Panc1 (cell line): Measurements from ENCODE around the gene NT5C1B. TPM values are rescaled to one million over a fixed set of nuclear protein-coding genes. Genes with fewer than 3 reads are reported as not detected.

Experiments used
- ATAC-seq: fragments of 200-7000 bp; cut with Tn5 transposase; 2 replicates; pipeline ENCODE4 v1.9.1; 2020; ENCODE audit warnings: mild to moderate bottlenecking, moderate library complexity
- BruUV-seq: library from RNA; stranded (reverse); fragments of 400-500 nt; replicated peaks from 2 replicates; lab custom pipeline; 2021; lab: Mats Ljungman, UMichigan
- CTCF ChIA-PET: fragments of 300-600 bp; sonication (Branson Sonifier 250); formaldehyde crosslinking; loops from one replicate; lab custom pipeline; 2022; ENCODE audit warnings: antibody characterized with exemption; lab: Charles Lee
- POLR2A ChIA-PET: fragments of 300-600 bp; sonication (Branson Sonifier 250); formaldehyde crosslinking; loops from one replicate; lab custom pipeline; 2022; ENCODE audit warnings: antibody characterized with exemption; lab: Charles Lee
- DNase-seq: peaks from one replicate; pipeline ENCODE4 v3.0.0-alpha.2; 2010; ENCODE audit warnings: low read depth, low spot score
- H3K27ac ChIP-seq: 2 replicates; pipeline ENCODE4 v1.5.1; 2011; ENCODE audit warnings: mild to moderate bottlenecking, low read length, inconsistent platforms
- H3K27me3 ChIP-seq: fragments of 200-500 bp; sonication (Bioruptor generic); 2 replicates; pipeline ENCODE4 v1.6.0; 2014; ENCODE audit warnings: low read length, inconsistent platforms; ENCODE audit not compliant: control insufficient read depth, insufficient read depth
- H3K36me3 ChIP-seq: fragments of 200-500 bp; sonication (Bioruptor generic); 2 replicates; pipeline ENCODE4 v1.5.1; 2014; ENCODE audit warnings: inconsistent platforms, mild to moderate bottlenecking, low read length, moderate library complexity; ENCODE audit not compliant: control insufficient read depth, insufficient read depth
- H3K4me1 ChIP-seq: 2 replicates; pipeline ENCODE4 v1.5.1; 2011; ENCODE audit warnings: inconsistent platforms, mild to moderate bottlenecking, low read length, moderate library complexity; ENCODE audit not compliant: control insufficient read depth, insufficient read depth
- H3K4me3 ChIP-seq, 2 experiments: 2 replicates each; pipeline ENCODE4 v1.5.1; 2011 to 2012; ENCODE audit warnings: low read depth in 2 of 2, low read length in 2 of 2, mild to moderate bottlenecking in 2 of 2, inconsistent platforms in 1 of 2, moderate library complexity in 1 of 2
- H3K9me3 ChIP-seq: fragments of 200-500 bp; sonication (Bioruptor generic); 2 replicates; pipeline ENCODE4 v1.5.1; 2014; ENCODE audit warnings: low read depth, mild to moderate bottlenecking, inconsistent platforms, low read length, moderate library complexity; ENCODE audit not compliant: control insufficient read depth, insufficient read depth
- CTCF ChIP-seq: fragments of 450-650 bp; IDR thresholded peaks from 2 replicates; pipeline ENCODE4 v1.5.1; 2017; ENCODE audit warnings: mild to moderate bottlenecking
- POLR2AphosphoS5 ChIP-seq: IDR thresholded peaks from 2 replicates; pipeline ENCODE4 v1.6.1; 2012; ENCODE audit warnings: mild to moderate bottlenecking, low read depth, low read length, moderate library complexity
- REST ChIP-seq, 2 experiments: IDR thresholded peaks; 2 replicates each; pipeline ENCODE4 v1.6.1; 2011 to 2012; ENCODE audit warnings: low read depth in 2 of 2, control low read depth in 1 of 2, low read length in 1 of 2, mild to moderate bottlenecking in 1 of 2, moderate library complexity in 1 of 2; ENCODE audit not compliant: insufficient read depth in 1 of 2
- SIN3A ChIP-seq: IDR thresholded peaks from 2 replicates; pipeline ENCODE4 v1.6.1; 2012; ENCODE audit warnings: low read depth, mild to moderate bottlenecking, low read length, moderate library complexity, borderline replicate concordance; ENCODE audit not compliant: insufficient read depth
- TCF7L2 ChIP-seq: IDR thresholded peaks from 2 replicates; pipeline ENCODE4 v1.6.1; 2011; ENCODE audit warnings: mild to moderate bottlenecking, low read depth, low read length, inconsistent platforms
- in situ Hi-C: cut with HindIII; loops from 2 replicates; pipeline ENCODE4 v1.10.0; 2016; ENCODE audit warnings: low sequenced_read_pairs, low pct_unique_long_range_greater_than_20kb
- intact Hi-C: fragments of 100-400 bp; cut with micrococcal nuclease; formaldehyde crosslinking; loops from one replicate; pipeline ENCODE4 v1.10.0; 2022; ENCODE audit not compliant: unreplicated experiment
- total RNA-seq: library from RNA; stranded (reverse); gene quantifications from one replicate; pipeline ENCODE4 v1.2.1, GENCODE V29; 2021; ENCODE audit not compliant: unreplicated experiment

Gene NT5C1B
- total RNA-seq, 1 experiment from 2014 or later, result not detected

GRCh38 chr2:18611184-18611583, 21.8 kb upstream of the NT5C1B start:
- POLR2A ChIA-PET, result no interaction called here
- in situ Hi-C loops (no loop called here), intact Hi-C loops (no loop called here)
- ATAC-seq (no peak), DNase-seq (no peak)
- H3K4me1 ChIP-seq, result no peaks in the 10 kb centered on the region
- H3K27me3 ChIP-seq, result no peaks in the 10 kb centered on the region
- no TSS peak for BruUV-seq
- H3K27ac ChIP-seq, result no peak overlapping the region
- no peak for TF ChIP-seq TCF7L2
- TF ChIP-seq CTCF, result no peak
- TF ChIP-seq POLR2AphosphoS5, result no peak
- TF ChIP-seq REST (IDR thresholded peaks at IDR 0.05; ENCODE audit: insufficient read depth in 1 of 2, low read depth in 2 of 2, low read length in 1 of 2), result no peak
- TF ChIP-seq SIN3A, result no peak
- CTCF ChIA-PET, result no interaction called here
- no peaks in the 10 kb centered on the region for H3K36me3 ChIP-seq
- H3K9me3 ChIP-seq, result no peaks in the 10 kb centered on the region
- H3K4me3 ChIP-seq, result no peak overlapping the region

- no peaks in the 10 kb centered on the region for H3K9me3 ChIP-seq
- POLR2A ChIA-PET, result no interaction called here
- no peak overlapping the region for H3K27ac ChIP-seq
- no peaks in the 10 kb centered on the region for H3K27me3 ChIP-seq
- in situ Hi-C loops, result no loop called here
- no peak for TF ChIP-seq SIN3A
- TF ChIP-seq CTCF, result no peak
- no peak for TF ChIP-seq POLR2AphosphoS5
- no peak for TF ChIP-seq REST (IDR thresholded peaks at IDR 0.05; ENCODE audit: insufficient read depth in 1 of 2, low read depth in 2 of 2, low read length in 1 of 2)
- TF ChIP-seq TCF7L2, result no peak
- H3K4me3 ChIP-seq, result no peak overlapping the region
- H3K4me1 ChIP-seq, result no peaks in the 10 kb centered on the region
- H3K36me3 ChIP-seq, result no peaks in the 10 kb centered on the region
- CTCF ChIA-PET, result no interaction called here
- no TSS peak for BruUV-seq
- ATAC-seq, result no peak
- intact Hi-C loops, result no loop called here
- no peak for DNase-seq
These were observed 21.3 kb upstream of the NT5C1B start for GRCh38 chr2:18610651-18611050.
